OCI-LY7 (cell line): ENCODE results near the gene MET. TPM values are rescaled to one million over a fixed set of nuclear protein-coding genes. Genes with fewer than 3 reads are reported as not detected.

Experiments used
- BruUV-seq: library from RNA; stranded (reverse); fragments of 400-500 nt; replicated peaks from 2 replicates; lab custom pipeline; 2021; lab: Mats Ljungman, UMichigan
- CTCF ChIA-PET: fragments of 300-600 bp; sonication (Branson Sonifier 250); formaldehyde crosslinking; loops from one replicate; lab custom pipeline; 2022; ENCODE audit warnings: antibody characterized with exemption; ENCODE audit not compliant: unreplicated experiment; lab: Charles Lee
- POLR2A ChIA-PET: fragments of 300-600 bp; sonication (Branson Sonifier 250); formaldehyde crosslinking; loops from one replicate; lab custom pipeline; 2022; ENCODE audit warnings: antibody characterized with exemption; lab: Charles Lee
- DNase-seq: peaks from one replicate; pipeline ENCODE4 v3.0.0-alpha.2; 2015; ENCODE audit warnings: low spot score
- H2AFZ ChIP-seq: fragments of 200-600 bp; sonication (generic), shearing (Covaris generic); 2 replicates; pipeline ENCODE4 v1.6.1; 2014; ENCODE audit warnings: mild to moderate bottlenecking, antibody characterized with exemption, low read length, moderate library complexity
- H3K27ac ChIP-seq: fragments of 200-600 bp; sonication (generic); 2 replicates; pipeline ENCODE4 v1.5.1; 2014; ENCODE audit warnings: mixed run types, low read depth, mild to moderate bottlenecking, moderate library complexity, low read length, inconsistent platforms; ENCODE audit not compliant: poor library complexity, severe bottlenecking
- H3K36me3 ChIP-seq: fragments of 200-600 bp; sonication (generic); 2 replicates; pipeline ENCODE4 v1.6.1; 2014; ENCODE audit warnings: mild to moderate bottlenecking, antibody characterized with exemption, low read length, moderate library complexity, mixed read lengths; ENCODE audit not compliant: insufficient read depth
- H3K4me1 ChIP-seq: fragments of 200-600 bp; sonication (generic); 2 replicates; pipeline ENCODE4 v1.5.1; 2014; ENCODE audit warnings: mild to moderate bottlenecking, low read length; ENCODE audit not compliant: insufficient read depth, poor library complexity, severe bottlenecking
- H3K4me2 ChIP-seq: fragments of 200-600 bp; sonication (generic); 2 replicates; pipeline ENCODE4 v1.6.1; 2014; ENCODE audit warnings: mild to moderate bottlenecking, low read length
- H3K4me3 ChIP-seq: fragments of 200-600 bp; sonication (generic); 2 replicates; pipeline ENCODE4 v1.5.1; 2014; ENCODE audit warnings: mild to moderate bottlenecking, low read depth, low read length; ENCODE audit not compliant: poor library complexity, severe bottlenecking
- H3K79me2 ChIP-seq: fragments of 200-600 bp; sonication (generic); 2 replicates; pipeline ENCODE4 v1.6.1; 2016; ENCODE audit warnings: low read depth, mild to moderate bottlenecking, low read length, moderate library complexity, mixed read lengths; ENCODE audit not compliant: insufficient read depth
- H3K9me2 ChIP-seq: fragments of 200-600 bp; sonication (generic); 2 replicates; pipeline ENCODE4 v1.6.1; 2016; ENCODE audit warnings: mild to moderate bottlenecking, low read length, mixed read lengths; ENCODE audit not compliant: insufficient read depth
- H3K9me3 ChIP-seq: fragments of 200-600 bp; sonication (generic); 2 replicates; pipeline ENCODE4 v1.6.1; 2014; ENCODE audit warnings: mild to moderate bottlenecking, mixed run types, low read length, mixed read lengths
- H4K20me1 ChIP-seq: fragments of 200-600 bp; sonication (generic); 2 replicates; pipeline ENCODE4 v1.6.1; 2014; ENCODE audit warnings: mild to moderate bottlenecking, antibody characterized with exemption, low read length, moderate library complexity, mixed read lengths; ENCODE audit not compliant: insufficient read depth
- CTCF ChIP-seq: fragments of 200-600 bp; sonication (generic); conservative IDR thresholded peaks from 2 replicates; pipeline ENCODE4 v1.5.1; 2014; ENCODE audit warnings: mild to moderate bottlenecking, antibody characterized with exemption, low read length, moderate library complexity, mixed read lengths
- EZH2phosphoT487 ChIP-seq: fragments of 200-600 bp; sonication (generic); IDR thresholded peaks from 2 replicates; pipeline ENCODE4 v1.6.1; 2018; ENCODE audit warnings: low read depth, borderline replicate concordance, mild to moderate bottlenecking, mixed run types, antibody characterized with exemption, low read length, moderate library complexity, mixed read lengths
- intact Hi-C: fragments of 100-400 bp; cut with micrococcal nuclease; formaldehyde crosslinking; loops from one replicate; pipeline ENCODE4 v1.10.0; 2022; ENCODE audit not compliant: unreplicated experiment
- total RNA-seq, 2 experiments: library from RNA; depleted of rRNA in 1 of 2; stranded (reverse); fragments of >200 nt in 1 of 2; shearing (Covaris generic) in 1 of 2; gene quantifications; 2 replicates each; pipeline ENCODE4 v1.2.3, GENCODE V29; 2014 to 2022

The MET gene
- total RNA-seq, 2 experiments from 2014 or later = not detected

DNA sequence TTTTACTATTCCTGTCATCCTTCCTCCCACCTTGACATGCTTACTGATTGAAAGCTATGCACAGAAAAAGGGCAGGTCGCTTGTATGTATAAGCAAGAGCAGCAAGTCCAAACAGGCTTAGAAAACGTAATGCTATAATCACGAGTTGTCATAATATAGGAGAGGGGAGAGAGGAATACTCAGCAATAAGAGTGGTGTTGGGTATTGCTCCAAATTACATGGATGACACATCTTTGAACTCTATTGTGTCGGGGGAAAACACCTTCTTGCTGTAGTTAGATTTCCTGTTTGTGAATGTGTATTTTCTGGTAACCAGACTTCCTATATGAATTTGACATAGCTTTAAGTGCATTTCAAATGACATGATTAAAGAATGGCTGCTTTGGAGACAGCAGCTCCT, 7.5 kb downstream of the MET start:
- ChIA-PET POLR2A (interaction anchor here (0.7 to 0.8 kb wide), 2 partner anchors 24 to 159 kb away, joined by 3 to 4 read pairs; no protein-coding TSS in a partner anchor), CTCF (no interaction called here)
- H3K4me1 ChIP-seq = peaks cover 11% of the 10 kb centered on the region
- BruUV-seq = no TSS peak
- intact Hi-C loops = no loop called here
- no peak overlapping the region for H3K27ac ChIP-seq
- DNase-seq = no peak
- H2AFZ ChIP-seq = no peak overlapping the region
- H3K9me3 ChIP-seq = no peaks in the 10 kb centered on the region
- peaks cover 5% of the 10 kb centered on the region; the same call in 1 of the 2 replicates for H4K20me1 ChIP-seq
- no peaks in the 10 kb centered on the region for H3K36me3 ChIP-seq
- TF ChIP-seq EZH2phosphoT487 (no peak), CTCF (no peak)
- H3K4me3 ChIP-seq = no peak overlapping the region
- H3K4me2 ChIP-seq = no peak overlapping the region
- no peaks in the 10 kb centered on the region for H3K79me2 ChIP-seq
- H3K9me2 ChIP-seq = no peaks in the 10 kb centered on the region

DNA sequence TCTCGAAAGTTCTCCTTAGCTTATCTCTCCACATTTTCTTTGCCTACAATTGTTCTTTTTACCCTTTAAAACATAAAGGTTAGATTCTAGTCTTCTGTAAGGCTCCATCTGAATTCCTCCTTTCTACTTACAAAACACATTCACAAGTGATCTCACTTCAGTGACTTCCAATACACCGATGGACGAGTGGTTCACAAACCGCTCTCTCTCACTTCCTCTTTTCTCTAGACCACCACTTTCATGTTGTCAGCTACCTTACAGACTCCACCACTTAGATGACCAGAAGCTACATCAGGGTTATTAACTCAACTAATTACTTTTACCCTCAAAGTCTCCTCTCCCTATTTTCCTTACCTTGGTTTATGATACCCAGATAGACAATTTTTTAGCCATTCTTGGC, 11.8 kb downstream of the MET start:
- Histone ChIP-seq H3K27ac (no peak overlapping the region), H4K20me1 (peaks cover 6% of the 10 kb centered on the region; the same call in 1 of the 2 replicates), H3K4me1 (peaks cover 13% of the 10 kb centered on the region), H3K9me2 (no peaks in the 10 kb centered on the region), H3K4me3 (no peak overlapping the region), H3K9me3 (no peaks in the 10 kb centered on the region), H3K4me2 (peak overlapping the region; percentile 20; the same call in 1 of the 2 replicates), H3K36me3 (no peaks in the 10 kb centered on the region), H2AFZ (no peak overlapping the region), H3K79me2 (no peaks in the 10 kb centered on the region)
- CTCF ChIA-PET = no interaction called here
- DNase-seq = peak; percentile 82
- BruUV-seq = no TSS peak
- POLR2A ChIA-PET = interaction anchor here (0.5 kb wide), 1 partner anchor 221 kb away, joined by 4 read pairs; no protein-coding TSS in a partner anchor
- intact Hi-C loops = no loop called here
- no peak for TF ChIP-seq CTCF
- TF ChIP-seq EZH2phosphoT487 = no peak

- DNase-seq = no peak
- intact Hi-C loops = no loop called here
- Histone ChIP-seq H3K79me2 (no peaks in the 10 kb centered on the region), H3K36me3 (no peaks in the 10 kb centered on the region), H3K4me2 (no peak overlapping the region), H3K27ac (no peak overlapping the region), H3K9me2 (no peaks in the 10 kb centered on the region), H3K4me1 (peaks cover 13% of the 10 kb centered on the region), H3K9me3 (no peaks in the 10 kb centered on the region), H4K20me1 (peaks cover 6% of the 10 kb centered on the region; the same call in 1 of the 2 replicates), H3K4me3 (no peak overlapping the region), H2AFZ (no peak overlapping the region)
- BruUV-seq = no TSS peak
- TF ChIP-seq EZH2phosphoT487 (no peak), CTCF (no peak)
- POLR2A ChIA-PET = no interaction called here
- CTCF ChIA-PET = no interaction called here
Measured at GRCh38 chr7:116686033-116686432, 14.0 kb downstream of the MET start.
